ENCODE measurements around the gene FMN2. TPM values are rescaled to one million over a fixed set of nuclear protein-coding genes. Genes with fewer than 3 reads are reported as not detected.

The FMN2 gene
- total RNA-seq, 1 donor from 2014 or later = not detected

- intact Hi-C loops (cut with micrococcal nuclease) = no loop called here
Measured at GRCh38 chr1:240193679-240194078, 102.0 kb downstream of the FMN2 start.

- intact Hi-C loops (cut with micrococcal nuclease) = no loop called here
Measured at GRCh38 chr1:240194120-240194519, 102.4 kb downstream of the FMN2 start.

- intact Hi-C loops (cut with micrococcal nuclease) = no loop called here
Measured at GRCh38 chr1:240198376-240198775, 106.7 kb downstream of the FMN2 start.

- intact Hi-C loops (cut with micrococcal nuclease) = no loop called here
Measured at GRCh38 chr1:240199758-240200645, 108.3 kb downstream of the FMN2 start.

- intact Hi-C loops (cut with micrococcal nuclease) = no loop called here
Measured at GRCh38 chr1:240201931-240202330, 110.2 kb downstream of the FMN2 start.

- intact Hi-C loops (cut with micrococcal nuclease) = no loop called here
Measured at GRCh38 chr1:240207073-240207709, 115.5 kb downstream of the FMN2 start.

- intact Hi-C loops (cut with micrococcal nuclease) = no loop called here
Measured at GRCh38 chr1:240210026-240210425, 118.3 kb downstream of the FMN2 start.

- intact Hi-C loops (cut with micrococcal nuclease) = no loop called here
Measured at GRCh38 chr1:240212556-240212955, 120.9 kb downstream of the FMN2 start.

GRCh38 chr1:240217403-240217802 is 125.7 kb downstream of the FMN2 start:
- intact Hi-C loops (cut with micrococcal nuclease) = no loop called here

- intact Hi-C loops (cut with micrococcal nuclease) = no loop called here
Measured at GRCh38 chr1:240219104-240219503, 127.4 kb downstream of the FMN2 start.

- intact Hi-C loops (cut with micrococcal nuclease) = no loop called here
Measured at GRCh38 chr1:240226102-240226501, 134.4 kb downstream of the FMN2 start.

- intact Hi-C loops (cut with micrococcal nuclease) = no loop called here
Measured at GRCh38 chr1:240230816-240231215, 139.1 kb downstream of the FMN2 start.

GRCh38 chr1:240232530-240232929 is 140.8 kb downstream of the FMN2 start:
- intact Hi-C loops (cut with micrococcal nuclease) = no loop called here

GRCh38 chr1:240234485-240235210 is 143.0 kb downstream of the FMN2 start:
- intact Hi-C loops (cut with micrococcal nuclease) = no loop called here

- intact Hi-C loops (cut with micrococcal nuclease) = no loop called here
Measured at GRCh38 chr1:240235521-240236288, 144.0 kb downstream of the FMN2 start.

- intact Hi-C loops (cut with micrococcal nuclease) = no loop called here
Measured at GRCh38 chr1:240237305-240237721, 145.6 kb downstream of the FMN2 start.

- intact Hi-C loops (cut with micrococcal nuclease) = no loop called here
Measured at GRCh38 chr1:240239309-240239708, 147.6 kb downstream of the FMN2 start.

- intact Hi-C loops (cut with micrococcal nuclease) = no loop called here
Measured at GRCh38 chr1:240241278-240241677, 149.6 kb downstream of the FMN2 start.

- intact Hi-C loops (cut with micrococcal nuclease) = no loop called here
Measured at GRCh38 chr1:240242601-240243144, 151.0 kb downstream of the FMN2 start.

- intact Hi-C loops (cut with micrococcal nuclease) = no loop called here
Measured at GRCh38 chr1:240244968-240245628, 153.4 kb downstream of the FMN2 start.
